RWPE1 (cell line): ENCODE measurements around the gene VPS33B.
A peak's percentile ranks its signal among the peaks of the same experiment; 100 is the strongest.

Experiments
- CTCF ChIA-PET: fragments of 350-600 bp; sonication (Branson Sonifier 250); formaldehyde crosslinking; extraction: SDS; loops from one replicate; lab custom pipeline; 2021; lab: Yijun Ruan, JAX
- POLR2A ChIA-PET: fragments of 400-600 bp; formaldehyde crosslinking; extraction: SDS; loops from one replicate; lab custom pipeline; 2020; ENCODE audit warnings: antibody characterized with exemption; ENCODE audit not compliant: low non-redundant PET; lab: Yijun Ruan, JAX
- DNase-seq: peaks from one replicate; pipeline ENCODE4 v3.0.0; 2012; ENCODE audit warnings: low spot score
- H3K27ac ChIP-seq: fragments of 450-650 bp; 2 replicates; pipeline ENCODE4 v1.5.1; 2017
- TF ChIP-seq, protein P1 (sequence below): fragments of 450-650 bp; conservative IDR thresholded peaks from 2 replicates; pipeline ENCODE4 v1.5.1; 2017; ENCODE audit warnings: low read depth, mild to moderate bottlenecking

VPS33B gene

DNA sequence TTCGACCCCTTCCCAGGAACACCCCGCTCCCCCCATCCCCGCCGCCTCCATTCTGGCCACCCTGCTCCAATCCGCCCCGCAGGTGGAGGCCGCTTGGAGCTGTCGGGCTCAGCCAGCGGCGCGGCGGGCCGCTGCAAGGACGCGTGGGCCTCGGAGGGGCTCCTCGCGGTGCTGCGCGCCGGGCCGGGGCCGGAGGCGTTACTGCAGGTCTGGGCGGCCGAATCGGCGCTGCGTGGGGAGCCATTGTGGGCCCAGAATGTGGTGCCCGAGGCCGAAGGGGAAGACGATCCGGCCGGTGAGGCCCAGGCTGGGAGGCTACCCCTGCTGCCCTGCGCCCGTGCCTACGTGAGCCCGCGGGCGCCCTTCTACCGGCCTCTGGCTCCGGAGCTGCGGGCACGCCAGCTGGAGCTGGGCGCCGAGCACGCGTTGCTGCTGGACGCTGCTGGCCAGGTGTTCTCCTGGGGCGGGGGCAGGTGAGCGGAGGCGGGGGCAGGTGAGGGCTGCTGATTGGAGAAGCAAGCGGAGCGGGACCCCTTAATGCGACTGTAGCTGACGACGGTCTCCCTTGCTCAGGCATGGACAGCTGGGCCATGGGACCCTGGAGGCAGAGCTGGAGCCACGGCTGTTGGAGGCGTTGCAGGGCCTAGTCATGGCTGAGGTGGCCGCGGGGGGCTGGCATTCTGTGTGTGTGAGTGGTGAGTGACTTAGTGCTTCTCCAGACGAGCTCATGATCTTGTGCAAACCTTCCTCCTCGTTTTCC, 65.2 kb downstream of the VPS33B start:
- POLR2A ChIA-PET: interaction anchor here (0.6 kb wide), 1 partner anchor 37 kb away, joined by 3 read pairs; the partner anchor contains the start of gene PRC1
- CTCF ChIA-PET: interaction anchor here (0.5 to 4.4 kb wide), 28 partner anchors 9 to 1312 kb away, joined by 3 to 23 read pairs (median 5); partner anchors contain the start of genes BLM, HDDC3 and UNC45A
- peak overlapping the region; percentile 98 for H3K27ac ChIP-seq
- peak; percentile 30 for DNase-seq
- TF ChIP-seq, protein P1, sequence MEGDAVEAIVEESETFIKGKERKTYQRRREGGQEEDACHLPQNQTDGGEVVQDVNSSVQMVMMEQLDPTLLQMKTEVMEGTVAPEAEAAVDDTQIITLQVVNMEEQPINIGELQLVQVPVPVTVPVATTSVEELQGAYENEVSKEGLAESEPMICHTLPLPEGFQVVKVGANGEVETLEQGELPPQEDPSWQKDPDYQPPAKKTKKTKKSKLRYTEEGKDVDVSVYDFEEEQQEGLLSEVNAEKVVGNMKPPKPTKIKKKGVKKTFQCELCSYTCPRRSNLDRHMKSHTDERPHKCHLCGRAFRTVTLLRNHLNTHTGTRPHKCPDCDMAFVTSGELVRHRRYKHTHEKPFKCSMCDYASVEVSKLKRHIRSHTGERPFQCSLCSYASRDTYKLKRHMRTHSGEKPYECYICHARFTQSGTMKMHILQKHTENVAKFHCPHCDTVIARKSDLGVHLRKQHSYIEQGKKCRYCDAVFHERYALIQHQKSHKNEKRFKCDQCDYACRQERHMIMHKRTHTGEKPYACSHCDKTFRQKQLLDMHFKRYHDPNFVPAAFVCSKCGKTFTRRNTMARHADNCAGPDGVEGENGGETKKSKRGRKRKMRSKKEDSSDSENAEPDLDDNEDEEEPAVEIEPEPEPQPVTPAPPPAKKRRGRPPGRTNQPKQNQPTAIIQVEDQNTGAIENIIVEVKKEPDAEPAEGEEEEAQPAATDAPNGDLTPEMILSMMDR: no peak

DNA sequence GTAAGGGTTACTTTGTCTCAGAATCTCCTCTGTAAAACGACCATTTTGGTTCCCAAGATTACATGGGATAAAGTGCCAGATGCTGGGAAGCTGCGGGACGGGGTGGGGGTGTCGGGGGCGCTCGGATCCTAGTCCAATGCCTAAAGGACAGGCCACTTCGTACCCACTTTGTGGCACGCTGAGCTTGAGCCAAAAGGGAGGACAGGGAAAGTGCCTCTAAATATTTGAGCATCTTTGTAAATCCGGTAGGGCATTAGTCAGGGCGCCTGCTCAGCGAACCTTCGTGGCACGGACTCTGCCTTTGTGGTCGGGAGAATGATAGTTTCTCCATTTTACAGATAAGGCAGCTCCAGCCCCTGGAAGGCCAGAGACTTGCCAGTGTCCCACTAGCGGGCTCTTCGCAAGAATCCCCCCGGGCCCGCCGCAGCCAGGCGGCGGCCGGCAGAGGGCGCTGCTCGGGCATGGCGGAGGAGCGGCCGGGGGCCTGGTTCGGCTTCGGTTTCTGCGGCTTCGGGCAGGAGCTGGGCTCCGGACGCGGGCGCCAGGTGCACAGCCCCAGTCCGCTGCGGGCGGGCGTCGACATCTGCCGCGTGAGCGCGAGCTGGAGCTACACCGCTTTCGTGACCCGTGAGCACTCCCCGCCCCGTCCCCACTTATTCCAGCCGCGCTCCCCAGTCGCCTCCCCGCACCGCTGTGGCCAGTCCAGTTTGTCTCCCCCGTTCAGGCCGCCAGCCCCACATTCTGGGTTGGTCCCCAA, 65.9 kb downstream of the VPS33B start:
- CTCF ChIA-PET: interaction anchor here (0.5 to 4.4 kb wide), 31 partner anchors 10 to 1948 kb away, joined by 3 to 23 read pairs (median 4); partner anchors contain the start of genes BLM, HDDC3 and UNC45A
- POLR2A ChIA-PET: interaction anchor here (0.6 kb wide), 1 partner anchor 38 kb away, joined by 3 read pairs; the partner anchor contains the start of gene PRC1
- H3K27ac ChIP-seq: peak overlapping the region; percentile 98
- peak; percentile 88 for DNase-seq
- TF ChIP-seq, protein P1: peak; percentile 99

DNA sequence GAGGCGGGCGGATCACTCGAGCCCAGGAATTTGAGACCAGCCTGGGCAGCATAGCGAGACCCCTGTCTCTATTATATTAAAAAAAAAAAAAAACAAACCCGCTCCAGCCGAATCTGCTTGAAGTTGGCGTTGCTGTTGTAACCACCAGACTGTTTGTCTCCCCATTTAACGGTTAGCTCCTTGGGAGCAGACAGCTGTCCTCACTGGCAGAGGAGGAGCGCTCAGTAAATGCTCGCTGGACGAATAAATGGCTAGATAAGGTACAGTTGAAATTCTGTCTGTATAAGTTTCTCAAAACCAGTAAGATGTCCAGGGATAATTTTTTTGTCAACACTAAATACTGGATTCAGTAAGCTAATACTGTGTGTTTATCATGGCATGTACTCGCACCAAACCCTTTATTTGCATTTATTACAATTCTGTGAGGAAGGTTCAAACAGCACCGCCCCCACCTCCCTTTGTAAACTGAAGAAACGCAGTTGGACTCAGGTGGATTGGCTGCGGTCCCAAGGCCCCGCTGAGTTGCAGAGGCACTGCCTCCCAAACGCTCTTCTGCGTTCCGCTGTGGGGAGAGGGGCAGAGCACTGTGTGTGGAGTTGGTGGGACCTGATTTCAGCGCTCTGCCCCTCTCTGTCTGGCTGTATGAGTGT, 66.6 kb downstream of the VPS33B start:
- CTCF ChIA-PET: interaction anchor here (0.6 to 4.4 kb wide), 15 partner anchors 12 to 1949 kb away, joined by 3 to 23 read pairs (median 7); partner anchors contain the start of gene HDDC3
- peak; percentile 35 for DNase-seq
- H3K27ac ChIP-seq: peak overlapping the region; percentile 98

DNA sequence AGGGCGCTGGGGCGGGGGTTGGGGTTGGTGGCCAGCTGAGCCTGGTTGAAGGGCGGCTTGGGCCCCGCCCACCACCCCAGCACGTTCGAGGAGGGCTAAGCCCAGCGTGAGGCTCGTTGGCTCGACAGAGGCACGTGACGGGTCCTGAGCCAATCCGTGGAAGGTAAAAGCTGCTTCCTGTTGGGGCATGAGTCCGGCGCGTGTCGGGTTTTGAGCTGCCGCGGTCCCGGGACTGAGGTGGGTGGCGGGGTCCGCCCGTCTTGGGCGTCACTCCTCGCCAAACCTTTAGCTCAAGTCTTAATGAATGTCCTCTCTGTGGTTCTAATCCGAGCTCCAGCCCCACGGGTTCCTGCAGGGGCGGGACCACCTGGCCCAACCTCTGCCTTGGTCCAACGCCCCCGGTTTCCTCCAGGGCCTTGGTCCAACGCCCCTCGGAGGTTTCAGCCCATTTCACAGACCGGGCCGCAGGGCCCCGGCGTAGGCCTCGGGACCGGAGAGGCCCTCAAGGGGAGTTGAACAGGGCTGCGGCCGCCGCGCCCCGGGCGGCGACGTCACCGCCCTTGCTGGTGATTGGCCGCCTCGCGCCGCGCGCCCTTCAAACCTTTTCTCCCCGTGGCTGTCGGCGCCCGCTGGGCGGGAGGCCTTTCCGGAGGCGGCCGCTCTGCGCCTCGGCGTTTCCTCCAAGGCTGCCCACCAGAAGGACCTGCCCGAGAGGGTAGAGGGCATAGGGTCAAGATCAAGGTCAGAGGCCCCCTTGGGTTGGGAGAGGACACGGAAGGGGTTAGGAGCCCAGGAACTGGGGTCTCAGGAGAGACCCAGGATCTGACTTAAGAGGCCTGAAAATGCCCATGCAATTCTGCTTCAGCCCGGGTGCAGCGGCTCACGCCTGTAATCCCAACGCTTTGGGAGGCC, 67.4 kb downstream of the VPS33B start, which contains the start of gene RCCD1:
Gene RCCD1 (plus strand): TSS at position 173 of the 912 bp plus-strand sequence. CDS start 1,851 bp downstream, outside the sequence.
- TF ChIP-seq, protein P1: no peak
- ChIA-PET POLR2A (interaction anchor here (0.8 to 1.5 kb wide), 2 partner anchors 22 to 53 kb away, joined by 3 to 6 read pairs; partner anchors contain the start of gene HDDC3), CTCF (interaction anchor here (0.7 to 4.4 kb wide), 4 partner anchors 23 to 1878 kb away, joined by 3 to 23 read pairs (median 8); partner anchors contain the start of gene HDDC3)
- peak within 1 kb of the TSS; percentile 98 for H3K27ac ChIP-seq
- DNase-seq: peak; percentile 99

More for the DNA sequence above, 66.6 kb downstream of the VPS33B start:
- TF ChIP-seq, protein P1: no peak
- POLR2A ChIA-PET: no interaction called here

DNA sequence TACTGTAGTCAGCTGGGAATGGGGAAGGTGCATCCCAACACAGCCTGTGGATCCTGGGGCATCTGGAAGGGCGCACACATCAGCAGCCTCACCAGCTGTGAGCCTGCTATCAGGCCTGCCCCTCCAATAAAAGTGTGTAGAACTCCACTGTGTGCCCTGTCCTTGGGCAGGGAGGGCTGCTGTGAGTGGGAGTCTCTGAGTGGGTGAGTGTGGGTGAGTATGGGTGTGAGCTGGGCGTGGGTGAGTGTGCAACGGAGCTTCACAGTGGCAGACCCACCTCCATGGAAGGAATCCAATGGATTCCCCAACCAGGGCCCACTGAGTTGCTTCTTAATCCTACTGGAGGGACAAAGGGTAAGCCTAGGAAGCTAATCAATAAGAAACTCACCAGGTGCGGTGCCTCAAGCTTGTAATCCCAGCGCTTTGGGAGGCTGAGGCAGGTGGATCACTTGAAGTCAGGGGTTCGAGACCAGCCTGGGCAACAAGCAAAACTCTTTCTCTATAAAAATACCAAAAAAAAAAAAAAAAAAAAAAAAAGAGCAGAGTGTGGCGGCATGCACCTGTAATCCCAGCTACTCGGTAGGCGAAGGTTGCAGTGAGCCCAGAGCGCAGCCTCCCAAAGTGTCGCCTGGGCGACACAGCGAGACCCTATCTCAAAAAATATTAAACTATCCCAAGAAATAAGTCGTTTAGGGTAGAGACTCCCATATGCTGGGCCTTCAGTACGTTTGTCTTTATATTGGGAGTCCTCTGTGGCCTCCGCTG, 68.3 kb downstream of the VPS33B start:
- CTCF ChIA-PET: interaction anchor here (1.6 to 4.4 kb wide), 2 partner anchors 22 to 96 kb away, joined by 4 to 23 read pairs; partner anchors contain the start of gene HDDC3
- TF ChIP-seq, protein P1: no peak
- peak overlapping the region; percentile 98 for H3K27ac ChIP-seq
- POLR2A ChIA-PET: interaction anchor here (0.8 to 1.5 kb wide), 2 partner anchors 21 to 54 kb away, joined by 3 to 6 read pairs; partner anchors contain the start of gene HDDC3
- no peak for DNase-seq
